ENCODE data around the gene KLHL22. TPM values are rescaled to one million over a fixed set of nuclear protein-coding genes. Genes with fewer than 3 reads are reported as not detected.
"Not testable (repeated sequence)": the region's sequence is repeated elsewhere in the genome, so short reads cannot be mapped to it uniquely, and the experiment has no call there.

The KLHL22 gene
- total RNA-seq, 2 experiments from 2014 or later = 14.1 to 15.2 TPM

DNA sequence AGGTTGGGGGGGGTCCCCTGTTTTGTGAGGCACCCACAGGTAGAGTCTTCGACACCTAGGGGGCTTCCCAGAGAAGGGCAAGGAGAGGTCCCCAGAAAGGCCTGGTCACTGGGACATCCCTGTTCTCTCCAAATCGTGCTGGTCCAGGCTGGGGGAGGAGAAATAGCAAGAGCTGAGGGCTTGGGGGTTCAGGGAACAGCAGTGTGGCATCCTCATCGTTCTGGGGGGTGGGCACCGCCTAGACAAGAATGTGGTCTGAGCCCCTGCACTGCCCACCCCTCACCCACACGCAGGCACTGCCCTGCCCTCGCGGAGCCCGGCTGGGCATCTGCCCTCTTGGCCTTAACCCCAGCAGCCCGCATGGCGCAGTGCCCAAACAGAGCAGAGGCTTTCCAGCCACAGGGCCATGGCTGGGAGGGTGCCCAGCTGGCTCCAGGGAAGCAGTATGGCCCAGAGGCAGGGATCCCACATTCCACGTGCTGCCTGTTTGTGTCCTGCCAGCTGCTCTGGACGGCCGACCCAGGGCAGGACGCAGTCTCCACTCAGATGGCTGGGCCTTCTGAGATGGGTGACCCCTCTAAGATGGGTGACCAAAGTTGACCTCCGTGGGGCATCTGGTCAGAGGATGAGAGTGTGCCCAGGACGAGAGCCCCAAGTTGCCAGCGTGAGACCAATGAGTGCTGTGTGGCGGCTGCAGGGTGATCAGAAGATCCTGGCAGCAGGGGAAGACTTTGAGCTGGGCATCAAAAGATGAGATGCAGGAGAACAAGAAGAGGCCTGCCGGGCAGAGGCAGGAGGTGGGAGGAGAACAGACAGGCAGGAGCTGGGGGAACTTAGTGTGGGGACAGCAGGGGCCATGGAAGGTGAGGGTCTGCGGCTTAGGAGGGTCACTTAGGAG lies 72.3 kb downstream of the KLHL22 start:
- ATAC-seq = no peak
- H3K27me3 Mint-ChIP-seq = peaks cover 15% of the 10 kb centered on the region
- H3K36me3 Mint-ChIP-seq (ENCODE audit: low read depth) = no peaks in the 10 kb centered on the region
- no peak overlapping the region for H3K27ac Mint-ChIP-seq
- POLR2A ChIA-PET = no interaction called here
- intact Hi-C loops (cut with DNase I, micrococcal nuclease) = loop anchor here in 1 of 2 experiments (10.0 kb wide), 1 partner anchor 142 kb away; no protein-coding TSS in a partner anchor
- H3K4me1 Mint-ChIP-seq = no peaks in the 10 kb centered on the region
- H3K4me3 Mint-ChIP-seq = no peak overlapping the region
- CTCF ChIA-PET = interaction anchor here (1.1 kb wide), 1 partner anchor 30 kb away, joined by 3 read pairs; no protein-coding TSS in a partner anchor
- DNase-seq = no peak
- no peaks in the 10 kb centered on the region for H3K9me3 Mint-ChIP-seq (ENCODE audit: low read depth)

DNA sequence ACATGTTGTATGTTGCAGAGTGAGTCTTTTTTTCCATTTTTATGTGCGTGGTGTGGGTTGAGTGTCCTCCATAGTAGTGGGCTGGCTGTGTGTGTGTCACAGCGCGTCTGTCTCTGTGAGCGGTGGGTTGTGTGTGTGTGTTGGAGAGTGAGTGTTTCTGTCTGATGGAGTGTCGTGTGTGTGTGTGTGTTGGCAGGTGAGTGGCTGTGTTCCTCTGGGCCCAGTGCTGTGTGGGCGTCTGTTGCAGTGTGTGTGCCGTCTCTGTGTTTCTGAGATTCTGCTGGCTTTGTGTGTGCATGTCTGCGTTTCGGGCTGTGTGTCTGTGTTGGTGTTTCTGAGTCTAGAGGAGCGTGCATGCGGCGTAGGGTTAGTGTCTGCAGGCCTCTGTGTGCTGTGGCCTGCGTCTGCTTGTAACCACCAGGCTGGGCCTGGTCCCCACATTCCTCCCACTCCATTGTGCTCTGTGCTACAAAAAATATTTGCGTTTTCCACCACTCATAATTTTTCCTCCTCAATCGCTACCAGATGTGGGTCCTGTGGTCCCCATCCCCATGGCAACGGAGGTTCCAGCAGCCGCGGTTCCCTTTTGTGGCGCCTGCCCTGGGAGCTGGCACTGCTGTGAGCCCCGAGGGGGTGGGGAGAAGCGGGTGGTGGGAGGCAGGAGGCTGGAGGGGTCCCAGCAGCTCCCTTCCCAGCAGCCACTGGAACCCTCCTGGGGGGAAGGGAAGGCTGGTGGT lies 73.2 kb downstream of the KLHL22 start:
- intact Hi-C loops (cut with DNase I, micrococcal nuclease) = loop anchor here in 1 of 2 experiments (10.0 kb wide), 1 partner anchor 142 kb away; no protein-coding TSS in a partner anchor
- no peaks in the 10 kb centered on the region for H3K4me1 Mint-ChIP-seq
- H3K36me3 Mint-ChIP-seq (ENCODE audit: low read depth) = no peaks in the 10 kb centered on the region
- ATAC-seq = peak; percentile 60
- no peaks in the 10 kb centered on the region for H3K9me3 Mint-ChIP-seq (ENCODE audit: low read depth)
- H3K27me3 Mint-ChIP-seq = peaks cover 11% of the 10 kb centered on the region
- POLR2A ChIA-PET = no interaction called here
- CTCF ChIA-PET = interaction anchor here (0.5 kb wide), 1 partner anchor 33 kb away, joined by 3 read pairs; no protein-coding TSS in a partner anchor
- no peak overlapping the region for H3K4me3 Mint-ChIP-seq
- H3K27ac Mint-ChIP-seq = no peak overlapping the region
- DNase-seq = no peak

DNA sequence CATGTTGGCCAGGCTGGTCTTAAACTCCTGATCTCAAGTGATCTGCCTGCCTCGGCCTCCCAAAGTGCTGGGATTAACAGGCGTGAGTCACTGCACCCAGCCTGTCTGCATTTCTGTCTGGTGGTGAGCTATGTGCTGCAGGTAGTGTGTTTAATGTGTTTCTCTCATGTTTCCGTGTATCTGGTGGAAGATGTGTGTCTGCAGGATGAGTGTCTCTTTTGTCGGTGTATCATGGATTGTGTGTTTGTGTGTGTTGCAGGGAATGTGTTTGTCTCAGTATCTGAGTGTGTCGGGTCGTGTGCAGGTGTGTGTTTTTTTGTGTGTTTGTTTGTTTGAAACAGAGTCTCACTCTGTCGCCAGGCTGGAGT lies 74.1 kb downstream of the KLHL22 start:
- Mint-ChIP-seq H3K27ac (no peak overlapping the region), H3K27me3 (peaks cover 4% of the 10 kb centered on the region), H3K9me3 (ENCODE audit: low read depth) (no peaks in the 10 kb centered on the region), H3K4me3 (no peak overlapping the region), H3K36me3 (ENCODE audit: low read depth) (no peaks in the 10 kb centered on the region), H3K4me1 (no peaks in the 10 kb centered on the region)
- POLR2A ChIA-PET = no interaction called here
- CTCF ChIA-PET = interaction anchor here (1.0 to 1.2 kb wide), 2 partner anchors 9 to 35 kb away, joined by 3 to 4 read pairs; no protein-coding TSS in a partner anchor
- intact Hi-C loops (cut with DNase I, micrococcal nuclease) = loop anchor here in 1 of 2 experiments (10.0 kb wide), 1 partner anchor 143 kb away; no protein-coding TSS in a partner anchor
- DNase-seq (no peak), ATAC-seq (no peak)

DNA sequence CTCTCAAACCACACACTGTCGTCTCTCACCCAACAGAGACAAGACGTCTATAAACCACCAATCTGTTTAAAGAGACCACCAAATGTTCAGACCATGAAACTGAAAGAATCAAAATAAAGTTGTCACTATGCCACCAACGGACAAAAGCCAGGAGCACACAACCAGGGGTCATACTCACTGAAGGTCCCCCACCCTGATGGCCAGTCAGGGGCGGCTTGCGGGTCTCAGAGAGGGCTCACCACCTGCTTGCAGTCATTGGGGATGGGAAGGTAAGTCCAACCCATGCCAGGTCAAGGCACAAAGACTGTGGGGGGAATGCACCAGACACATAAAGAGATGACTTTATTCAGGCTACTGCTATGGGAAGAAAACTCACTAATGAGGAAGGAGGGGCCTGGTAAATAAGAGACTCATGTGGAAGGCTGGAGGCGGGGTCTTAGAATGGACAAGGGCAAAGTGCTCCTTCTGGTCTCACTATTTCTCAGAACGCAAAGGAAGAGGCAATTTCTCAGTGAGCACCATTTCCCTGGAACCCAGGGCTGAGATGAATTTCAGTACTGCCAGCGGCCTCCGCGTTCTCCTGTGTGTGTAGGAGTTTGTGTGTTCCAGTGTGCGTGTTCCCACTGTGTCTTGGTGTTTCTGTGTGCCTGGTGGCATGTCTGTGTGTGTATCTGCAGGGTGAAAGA lies 75.3 kb downstream of the KLHL22 start:
- H3K4me3 Mint-ChIP-seq = no peak overlapping the region
- DNase-seq (no peak), ATAC-seq (no peak)
- H3K4me1 Mint-ChIP-seq = no peaks in the 10 kb centered on the region
- no peaks in the 10 kb centered on the region for H3K36me3 Mint-ChIP-seq (ENCODE audit: low read depth)
- no peaks in the 10 kb centered on the region for H3K9me3 Mint-ChIP-seq (ENCODE audit: low read depth)
- ChIA-PET POLR2A (interaction anchor here (0.7 kb wide), 1 partner anchor 257 kb away, joined by 6 read pairs; no protein-coding TSS in a partner anchor), CTCF (interaction anchor here (1.0 to 3.1 kb wide), 2 partner anchors 36 to 321 kb away, joined by 3 to 44 read pairs; no protein-coding TSS in a partner anchor)
- intact Hi-C loops (cut with DNase I, micrococcal nuclease) = loop anchor here in 1 of 2 experiments (10.0 kb wide), 1 partner anchor 145 kb away; no protein-coding TSS in a partner anchor
- no peak overlapping the region for H3K27ac Mint-ChIP-seq
- peaks cover 2% of the 10 kb centered on the region for H3K27me3 Mint-ChIP-seq

- no peak for ATAC-seq
- ChIA-PET CTCF (interaction anchor here (1.0 to 3.1 kb wide), 3 partner anchors 37 to 322 kb away, joined by 3 to 44 read pairs (median 14); no protein-coding TSS in a partner anchor), POLR2A (interaction anchor here (0.7 kb wide), 1 partner anchor 257 kb away, joined by 6 read pairs; no protein-coding TSS in a partner anchor)
- Mint-ChIP-seq H3K27ac (no peak overlapping the region), H3K9me3 (ENCODE audit: low read depth) (no peaks in the 10 kb centered on the region), H3K4me3 (no peak overlapping the region), H3K4me1 (no peaks in the 10 kb centered on the region), H3K27me3 (peaks cover 2% of the 10 kb centered on the region), H3K36me3 (ENCODE audit: low read depth) (no peaks in the 10 kb centered on the region)
- intact Hi-C loops (cut with DNase I, micrococcal nuclease) = loop anchor here in 1 of 2 experiments (2.0 to 5.0 kb wide), 3 partner anchors 151 to 323 kb away; no protein-coding TSS in a partner anchor
- no peak for DNase-seq
These were observed 76.0 kb downstream of the KLHL22 start for GRCh38 chr22:20419664-20419951.

GRCh38 chr22:20418211-20418788 lies 77.3 kb downstream of the KLHL22 start:
- intact Hi-C loops (cut with DNase I, micrococcal nuclease) = loop anchor here (1.0 to 5.0 kb wide), 6 partner anchors 38 to 324 kb away; no protein-coding TSS in a partner anchor
- H3K9me3 Mint-ChIP-seq (ENCODE audit: low read depth) = no peaks in the 10 kb centered on the region
- ChIA-PET POLR2A (interaction anchor here (1.1 kb wide), 1 partner anchor 95 kb away, joined by 3 read pairs; no protein-coding TSS in a partner anchor), CTCF (interaction anchor here (0.5 to 3.1 kb wide), 25 partner anchors 10 to 381 kb away, joined by 3 to 44 read pairs (median 5); partner anchors contain the start of gene MED15)
- H3K27ac Mint-ChIP-seq = no peak overlapping the region
- H3K36me3 Mint-ChIP-seq (ENCODE audit: low read depth) = no peaks in the 10 kb centered on the region
- ATAC-seq (peak; percentile 71), DNase-seq (peak; percentile 82)
- H3K4me1 Mint-ChIP-seq = no peaks in the 10 kb centered on the region
- no peaks in the 10 kb centered on the region for H3K27me3 Mint-ChIP-seq
- no peak overlapping the region for H3K4me3 Mint-ChIP-seq

DNA sequence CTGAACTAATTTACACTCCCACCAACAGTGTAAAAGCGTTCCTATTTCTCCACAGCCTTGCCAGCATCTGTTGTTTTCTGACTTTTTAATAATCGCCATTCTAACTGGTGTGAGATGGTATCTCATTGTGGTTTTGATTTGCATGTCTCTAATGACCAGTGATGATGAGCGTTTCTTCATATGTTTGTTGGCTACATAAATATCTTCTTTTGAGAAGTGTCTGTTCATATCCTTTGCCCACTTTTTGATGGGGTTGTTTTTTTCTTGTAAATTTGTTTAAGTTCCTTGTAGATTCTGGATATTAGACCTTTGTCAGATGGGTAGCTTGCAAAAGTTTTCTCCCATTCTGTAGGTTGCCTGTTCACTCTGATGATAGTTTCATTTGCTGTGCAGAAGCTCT lies 79.9 kb downstream of the KLHL22 start:
- H3K27ac Mint-ChIP-seq, DNase-seq: not testable (repeated sequence)
- intact Hi-C loops (cut with DNase I, micrococcal nuclease) = loop anchor here in 1 of 2 experiments (5.0 kb wide), 1 partner anchor 327 kb away; no protein-coding TSS in a partner anchor

GRCh38 chr22:20415241-20415640 lies 80.4 kb downstream of the KLHL22 start:
- DNase-seq; H3K27me3 Mint-ChIP-seq; H3K4me1 Mint-ChIP-seq; H3K27ac Mint-ChIP-seq; ATAC-seq; H3K9me3 Mint-ChIP-seq (ENCODE audit: low read depth); POLR2A ChIA-PET; CTCF ChIA-PET; H3K36me3 Mint-ChIP-seq (ENCODE audit: low read depth); H3K4me3 Mint-ChIP-seq: not testable (repeated sequence)
- intact Hi-C loops (cut with DNase I, micrococcal nuclease) = loop anchor here in 1 of 2 experiments (5.0 kb wide), 1 partner anchor 327 kb away; no protein-coding TSS in a partner anchor

More for the DNA sequence above, 79.9 kb downstream of the KLHL22 start:
- H3K4me3 Mint-ChIP-seq; H3K27me3 Mint-ChIP-seq; ATAC-seq; H3K36me3 Mint-ChIP-seq (ENCODE audit: low read depth); H3K4me1 Mint-ChIP-seq; CTCF ChIA-PET; H3K9me3 Mint-ChIP-seq (ENCODE audit: low read depth); POLR2A ChIA-PET: not testable (repeated sequence)

DNA sequence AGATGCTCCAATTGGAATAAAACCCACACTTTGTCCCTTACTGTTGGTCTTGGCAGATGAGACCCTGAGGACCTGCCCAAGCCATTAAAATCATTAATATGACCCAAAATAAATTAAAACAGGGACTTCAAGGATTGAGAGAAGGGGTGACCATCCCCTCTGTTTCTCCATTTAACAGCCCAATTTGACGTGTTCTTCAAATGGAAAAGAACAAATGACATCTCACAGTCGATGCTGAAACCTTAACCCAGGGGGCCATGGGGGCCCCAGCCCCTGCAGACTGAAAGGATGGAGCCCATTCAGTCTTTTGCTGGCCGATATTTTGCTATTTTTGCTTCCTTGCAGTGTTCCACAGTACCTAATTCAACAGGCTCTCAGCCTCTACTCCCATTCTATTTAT lies 81.1 kb downstream of the KLHL22 start:
- H3K27ac Mint-ChIP-seq = no peak overlapping the region
- H3K9me3 Mint-ChIP-seq (ENCODE audit: low read depth) = no peaks in the 10 kb centered on the region
- H3K27me3 Mint-ChIP-seq = no peaks in the 10 kb centered on the region
- intact Hi-C loops (cut with DNase I, micrococcal nuclease) = no loop called here
- no peaks in the 10 kb centered on the region for H3K36me3 Mint-ChIP-seq (ENCODE audit: low read depth)
- H3K4me3 Mint-ChIP-seq = no peak overlapping the region
- ChIA-PET CTCF (no interaction called here), POLR2A (no interaction called here)
- H3K4me1 Mint-ChIP-seq = no peaks in the 10 kb centered on the region
- DNase-seq = no peak
- no peak for ATAC-seq

GRCh38 chr22:20414059-20414440 lies 81.5 kb downstream of the KLHL22 start:
- no peaks in the 10 kb centered on the region for H3K36me3 Mint-ChIP-seq (ENCODE audit: low read depth)
- H3K4me1 Mint-ChIP-seq = no peaks in the 10 kb centered on the region
- no peak for ATAC-seq
- H3K4me3 Mint-ChIP-seq = no peak overlapping the region
- no peak overlapping the region for H3K27ac Mint-ChIP-seq
- ChIA-PET POLR2A (no interaction called here), CTCF (interaction anchor here (1.3 kb wide), 1 partner anchor 42 kb away, joined by 4 read pairs; no protein-coding TSS in a partner anchor)
- no peak for DNase-seq
- H3K27me3 Mint-ChIP-seq = no peaks in the 10 kb centered on the region
- H3K9me3 Mint-ChIP-seq (ENCODE audit: low read depth) = no peaks in the 10 kb centered on the region
- intact Hi-C loops (cut with DNase I, micrococcal nuclease) = no loop called here
